ENCODE data around the gene KRT81. TPM values are rescaled to one million over a fixed set of nuclear protein-coding genes. Genes with fewer than 3 reads are reported as not detected.

Gene KRT81
- total RNA-seq, 2 experiments from 2014 or later: not detected

DNA sequence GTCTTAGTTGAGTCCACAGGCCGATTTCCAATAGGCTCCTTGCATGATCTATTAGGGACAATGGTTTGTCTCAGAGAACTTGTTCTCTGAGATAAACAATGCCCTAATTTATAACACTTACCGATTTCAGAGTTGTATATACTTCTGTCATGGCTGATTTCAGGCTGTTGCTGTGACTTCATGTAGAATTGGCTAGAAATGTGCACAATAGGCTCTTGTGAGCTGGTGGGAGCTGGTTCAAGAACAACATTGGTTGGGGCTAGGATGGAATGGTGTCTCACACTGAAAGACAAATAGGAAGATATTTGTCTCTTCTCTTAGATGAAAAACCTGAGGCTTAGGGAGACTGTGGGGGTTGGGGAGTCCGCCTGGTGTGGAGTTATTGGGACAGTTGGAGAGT is 23.6 kb downstream of the KRT81 start:
- peaks cover 5 to 9% of the 10 kb centered on the region in 2 experiments for H3K27me3 ChIP-seq (ENCODE audit: control insufficient read depth in 1 of 2, insufficient read depth in 2 of 2, low read length in 2 of 2)
- Mint-ChIP-seq H3K9me3 (no peaks in the 10 kb centered on the region), H3K4me1 (ENCODE audit: low read depth) (no peaks in the 10 kb centered on the region), H3K4me3 (no peak overlapping the region), H3K27ac (no peak overlapping the region), H3K36me3 (ENCODE audit: low read depth) (no peaks in the 10 kb centered on the region), H3K27me3 (peaks cover 44% of the 10 kb centered on the region)
- ChIA-PET POLR2A (interaction anchor here (1.0 kb wide), 1 partner anchor 43 kb away, joined by 3 read pairs; no protein-coding TSS in a partner anchor), CTCF (no interaction called here)
- no peak overlapping the region for H3K27ac ChIP-seq (ENCODE audit: low read depth in 1 of 2, low read length in 2 of 2)
- TF ChIP-seq, protein P1, sequence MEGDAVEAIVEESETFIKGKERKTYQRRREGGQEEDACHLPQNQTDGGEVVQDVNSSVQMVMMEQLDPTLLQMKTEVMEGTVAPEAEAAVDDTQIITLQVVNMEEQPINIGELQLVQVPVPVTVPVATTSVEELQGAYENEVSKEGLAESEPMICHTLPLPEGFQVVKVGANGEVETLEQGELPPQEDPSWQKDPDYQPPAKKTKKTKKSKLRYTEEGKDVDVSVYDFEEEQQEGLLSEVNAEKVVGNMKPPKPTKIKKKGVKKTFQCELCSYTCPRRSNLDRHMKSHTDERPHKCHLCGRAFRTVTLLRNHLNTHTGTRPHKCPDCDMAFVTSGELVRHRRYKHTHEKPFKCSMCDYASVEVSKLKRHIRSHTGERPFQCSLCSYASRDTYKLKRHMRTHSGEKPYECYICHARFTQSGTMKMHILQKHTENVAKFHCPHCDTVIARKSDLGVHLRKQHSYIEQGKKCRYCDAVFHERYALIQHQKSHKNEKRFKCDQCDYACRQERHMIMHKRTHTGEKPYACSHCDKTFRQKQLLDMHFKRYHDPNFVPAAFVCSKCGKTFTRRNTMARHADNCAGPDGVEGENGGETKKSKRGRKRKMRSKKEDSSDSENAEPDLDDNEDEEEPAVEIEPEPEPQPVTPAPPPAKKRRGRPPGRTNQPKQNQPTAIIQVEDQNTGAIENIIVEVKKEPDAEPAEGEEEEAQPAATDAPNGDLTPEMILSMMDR (IDR thresholded peaks at IDR 0.05): no peak
- no peaks in the 10 kb centered on the region for H3K36me3 ChIP-seq (ENCODE audit: insufficient read depth, low read length)
- peaks cover 0 to 4% of the 10 kb centered on the region in 2 experiments for H3K9me3 ChIP-seq (ENCODE audit: control insufficient read depth in 1 of 2, insufficient read depth in 1 of 2, low read length in 2 of 2)
- ATAC-seq (ENCODE audit: poor library complexity): no peak
- no peaks in the 10 kb centered on the region for H3K4me1 ChIP-seq (ENCODE audit: insufficient read depth, low read length)
- no peak overlapping the region for H3K4me3 ChIP-seq (ENCODE audit: low read length)
- intact Hi-C loops (cut with DNase I, micrococcal nuclease): no loop called here
- no peak for DNase-seq

DNA sequence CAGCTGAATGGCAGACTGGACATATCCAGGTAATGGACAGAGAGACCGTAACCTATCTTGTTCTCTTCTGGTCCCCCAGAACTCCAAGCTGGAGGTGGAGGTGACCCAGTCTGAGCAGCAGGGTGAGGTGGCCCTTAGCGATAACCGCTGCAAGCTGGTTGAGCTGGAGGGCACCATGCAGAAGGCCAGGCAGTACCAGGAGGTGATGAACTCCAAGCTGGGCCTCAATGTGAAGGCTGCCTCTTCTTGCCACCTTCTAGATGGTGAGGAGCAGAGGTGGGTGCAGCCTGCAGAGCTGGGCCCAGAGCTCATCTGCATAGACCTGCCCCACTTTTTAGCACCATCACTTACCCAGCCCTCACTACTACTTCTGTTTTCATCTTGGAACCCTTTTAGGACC is 24.1 kb downstream of the KRT81 start:
- ChIA-PET CTCF (no interaction called here), POLR2A (interaction anchor here (1.0 kb wide), 1 partner anchor 43 kb away, joined by 3 read pairs; no protein-coding TSS in a partner anchor)
- Mint-ChIP-seq H3K9me3 (no peaks in the 10 kb centered on the region), H3K27ac (no peak overlapping the region), H3K4me3 (no peak overlapping the region), H3K27me3 (peaks cover 48% of the 10 kb centered on the region), H3K36me3 (ENCODE audit: low read depth) (no peaks in the 10 kb centered on the region), H3K4me1 (ENCODE audit: low read depth) (no peaks in the 10 kb centered on the region)
- no peak for DNase-seq
- intact Hi-C loops (cut with DNase I, micrococcal nuclease): no loop called here
- no peak overlapping the region for H3K4me3 ChIP-seq (ENCODE audit: low read length)
- TF ChIP-seq, protein P1 (IDR thresholded peaks at IDR 0.05): no peak
- peaks cover 5 to 11% of the 10 kb centered on the region in 2 experiments for H3K27me3 ChIP-seq (ENCODE audit: control insufficient read depth in 1 of 2, insufficient read depth in 2 of 2, low read length in 2 of 2)
- H3K27ac ChIP-seq (ENCODE audit: low read depth in 1 of 2, low read length in 2 of 2): no peak overlapping the region
- H3K4me1 ChIP-seq (ENCODE audit: insufficient read depth, low read length): no peaks in the 10 kb centered on the region
- H3K36me3 ChIP-seq (ENCODE audit: insufficient read depth, low read length): no peaks in the 10 kb centered on the region
- ATAC-seq (ENCODE audit: poor library complexity): no peak
- peaks cover 0 to 4% of the 10 kb centered on the region in 2 experiments for H3K9me3 ChIP-seq (ENCODE audit: control insufficient read depth in 1 of 2, insufficient read depth in 1 of 2, low read length in 2 of 2)

DNA sequence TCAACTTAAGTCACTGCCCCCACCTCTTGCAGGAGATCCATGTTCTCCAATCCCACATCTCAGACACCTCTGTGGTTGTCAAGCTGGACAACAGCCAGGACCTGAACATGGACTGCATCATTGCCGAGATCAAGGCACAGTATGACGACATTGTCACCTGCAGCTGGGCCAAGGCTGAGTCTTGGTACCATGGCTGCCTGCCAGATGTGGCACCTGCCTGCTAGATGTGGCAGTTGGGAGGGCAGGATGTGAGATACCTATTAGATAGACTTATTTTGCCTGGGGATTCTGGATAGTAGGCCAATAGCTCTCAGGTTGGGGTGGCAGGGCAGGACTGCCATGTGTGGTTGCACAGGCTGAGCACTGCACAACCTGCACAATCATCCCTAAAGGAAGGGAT is 24.8 kb downstream of the KRT81 start:
- H3K27me3 Mint-ChIP-seq: peaks cover 52% of the 10 kb centered on the region
- H3K4me3 ChIP-seq (ENCODE audit: low read length): no peak overlapping the region
- no peaks in the 10 kb centered on the region for H3K36me3 Mint-ChIP-seq (ENCODE audit: low read depth)
- no peak for DNase-seq
- intact Hi-C loops (cut with DNase I, micrococcal nuclease): no loop called here
- H3K9me3 ChIP-seq (ENCODE audit: control insufficient read depth in 1 of 2, insufficient read depth in 1 of 2, low read length in 2 of 2): peaks cover 0 to 4% of the 10 kb centered on the region in 2 experiments
- no peak overlapping the region for H3K4me3 Mint-ChIP-seq
- peaks cover 6 to 17% of the 10 kb centered on the region in 2 experiments for H3K27me3 ChIP-seq (ENCODE audit: control insufficient read depth in 1 of 2, insufficient read depth in 2 of 2, low read length in 2 of 2)
- TF ChIP-seq, protein P1 (IDR thresholded peaks at IDR 0.05): no peak
- CTCF ChIA-PET: no interaction called here
- H3K27ac ChIP-seq (ENCODE audit: low read depth in 1 of 2, low read length in 2 of 2): no peak overlapping the region
- no peaks in the 10 kb centered on the region for H3K4me1 ChIP-seq (ENCODE audit: insufficient read depth, low read length)
- H3K27ac Mint-ChIP-seq: no peak overlapping the region
- no peaks in the 10 kb centered on the region for H3K9me3 Mint-ChIP-seq
- H3K4me1 Mint-ChIP-seq (ENCODE audit: low read depth): no peaks in the 10 kb centered on the region
- H3K36me3 ChIP-seq (ENCODE audit: insufficient read depth, low read length): no peaks in the 10 kb centered on the region
- no peak for ATAC-seq (ENCODE audit: poor library complexity)
- POLR2A ChIA-PET: no interaction called here
